Measurements from ENCODE around the gene FBXL3.

FBXL3 gene

GRCh38 chr13:77033717-77034302 lies 6.9 kb upstream of the FBXL3 start:
- Histone ChIP-seq H3K9ac (no peak overlapping the region), H3K27ac (no peak overlapping the region), H3K4me1 (peaks cover 0 to 13% (median 0%) of the 10 kb centered on the region in 10 experiments; a peak in 4 of 20 replicates), H3K36me3 (no peaks in the 10 kb centered on the region), H3K9me3 (replicated peaks in 1 of 11) (peaks cover 0 to 12% (median 4%) of the 10 kb centered on the region in 11 experiments; a peak in 4 of 22 replicates), H3K27me3 (no peaks in the 10 kb centered on the region), H3K4me2 (no peak overlapping the region), H4K20me1 (no peaks in the 10 kb centered on the region), H3K4me3 (no peak overlapping the region)
- TF ChIP-seq Cebpa-rat (IDR thresholded peaks at IDR 0.05), result no peak

DNA sequence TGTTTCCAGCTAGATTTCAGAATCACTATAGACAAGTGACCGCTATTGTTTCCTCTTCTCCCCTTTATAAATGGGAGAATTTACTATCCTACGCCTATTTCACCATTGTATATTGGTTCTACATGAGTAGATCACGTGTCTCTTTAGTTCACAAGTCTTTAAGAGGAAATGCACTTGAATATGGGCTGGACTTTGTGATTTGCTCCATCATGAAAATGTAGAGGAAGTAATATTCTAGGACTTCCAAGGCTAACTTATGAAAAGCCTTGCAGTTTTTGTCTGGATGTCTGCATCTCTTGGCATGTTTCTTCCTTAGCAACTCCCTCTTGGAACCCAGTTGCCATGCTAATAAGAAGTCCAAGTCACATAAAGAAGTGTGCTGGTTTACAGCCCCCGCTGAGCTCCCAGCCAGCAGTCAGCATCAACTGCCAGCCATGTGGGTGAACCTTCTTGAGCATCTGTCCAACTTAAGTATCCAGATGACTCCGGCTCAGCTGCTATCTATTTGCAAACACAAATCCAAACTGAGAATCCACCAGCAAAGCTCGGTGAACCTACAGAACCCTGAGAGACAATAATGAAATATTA lies 4.8 kb upstream of the FBXL3 start:
- no peak for TF ChIP-seq Cebpa-rat (IDR thresholded peaks at IDR 0.05)
- H3K4me2 ChIP-seq, result peak overlapping the region in 2 of 11 experiments; percentile 21 to 53; a peak in 3 of 22 replicates
- no peaks in the 10 kb centered on the region for H4K20me1 ChIP-seq
- no peaks in the 10 kb centered on the region for H3K36me3 ChIP-seq
- no peak overlapping the region for H3K4me3 ChIP-seq
- no peak overlapping the region for H3K9ac ChIP-seq
- no peaks in the 10 kb centered on the region for H3K27me3 ChIP-seq
- peaks cover 0 to 8% (median 4%) of the 10 kb centered on the region in 11 experiments; a peak in 3 of 22 replicates for H3K9me3 ChIP-seq (replicated peaks in 1 of 11)
- H3K4me1 ChIP-seq, result peaks cover 4 to 26% (median 8%) of the 10 kb centered on the region in 10 experiments; a peak in 16 of 20 replicates
- H3K27ac ChIP-seq, result no peak overlapping the region

DNA sequence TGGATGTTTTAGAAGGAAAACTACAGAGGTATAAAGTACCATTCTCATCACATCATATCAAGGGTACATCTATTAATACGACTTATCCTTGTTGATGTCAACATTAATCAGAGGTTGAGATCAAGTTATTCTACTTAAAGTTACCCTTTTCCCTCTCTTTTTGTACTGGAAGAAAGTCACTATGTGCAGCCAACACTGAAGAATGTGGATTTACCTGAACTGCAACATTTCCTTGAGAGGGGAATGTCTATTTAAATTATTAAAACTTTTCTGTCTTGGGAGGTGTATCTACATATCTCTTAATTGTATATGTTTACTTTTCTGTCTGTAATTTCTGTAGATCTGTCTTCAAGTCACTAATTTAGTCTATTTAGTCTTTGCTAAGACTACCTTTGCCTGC lies 2.5 kb upstream of the FBXL3 start:
- no peaks in the 10 kb centered on the region for H3K27me3 ChIP-seq
- peaks cover 14 to 37% (median 21%) of the 10 kb centered on the region in 10 experiments for H3K4me1 ChIP-seq
- no peak overlapping the region for H3K4me3 ChIP-seq
- no peak overlapping the region for H3K9ac ChIP-seq
- no peaks in the 10 kb centered on the region for H3K36me3 ChIP-seq
- no peak overlapping the region for H3K4me2 ChIP-seq
- peaks cover 15 to 20% (median 19%) of the 10 kb centered on the region in 11 experiments for H4K20me1 ChIP-seq
- no peak overlapping the region for H3K27ac ChIP-seq
- H3K9me3 ChIP-seq (replicated peaks in 1 of 11), result peaks cover 0 to 8% (median 0%) of the 10 kb centered on the region in 11 experiments; a peak in 2 of 22 replicates
- TF ChIP-seq Cebpa-rat (IDR thresholded peaks at IDR 0.05), result no peak

DNA sequence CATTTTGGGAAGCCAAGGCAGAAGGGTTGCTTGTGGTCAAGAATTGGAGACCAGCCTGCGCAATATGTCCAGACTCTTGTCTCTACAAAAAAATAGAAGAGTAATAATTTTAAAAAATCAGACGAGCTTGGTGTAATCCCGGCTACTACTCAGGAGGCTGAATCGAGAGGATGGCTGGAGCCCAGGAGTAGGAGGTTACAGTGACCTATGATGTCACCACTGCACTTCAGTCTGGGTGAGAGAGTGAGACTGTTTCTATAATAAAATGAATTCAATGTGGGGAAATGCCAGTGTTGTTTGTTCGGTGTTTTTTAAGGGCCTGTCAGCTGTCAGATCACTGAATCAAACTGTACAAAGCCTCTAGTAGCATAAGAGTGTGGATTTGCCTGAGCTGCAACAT lies 1.2 kb upstream of the FBXL3 start:
- Histone ChIP-seq H3K4me3 (peak overlapping the region in 2 of 10 experiments; percentile 96 to 98; a peak in 4 of 20 replicates), H3K9me3 (replicated peaks in 1 of 11) (peaks cover 0 to 8% (median 0%) of the 10 kb centered on the region in 11 experiments; a peak in 2 of 22 replicates), H3K27ac (peak overlapping the region in 1 of 11 experiments; percentile 97; a peak in 1 of 22 replicates), H3K9ac (peak overlapping the region in 2 of 11 experiments; percentile 97 to 99; a peak in 3 of 22 replicates), H3K36me3 (peaks cover 0 to 10% (median 6%) of the 10 kb centered on the region in 11 experiments; a peak in 10 of 22 replicates), H3K4me1 (peaks cover 19 to 49% (median 31%) of the 10 kb centered on the region in 10 experiments), H3K27me3 (no peaks in the 10 kb centered on the region), H4K20me1 (peaks cover 22 to 33% (median 32%) of the 10 kb centered on the region in 11 experiments), H3K4me2 (peak overlapping the region; percentile 52 to 80 (median 68); a peak in 18 of 22 replicates)
- no peak for TF ChIP-seq Cebpa-rat (IDR thresholded peaks at IDR 0.05)

DNA sequence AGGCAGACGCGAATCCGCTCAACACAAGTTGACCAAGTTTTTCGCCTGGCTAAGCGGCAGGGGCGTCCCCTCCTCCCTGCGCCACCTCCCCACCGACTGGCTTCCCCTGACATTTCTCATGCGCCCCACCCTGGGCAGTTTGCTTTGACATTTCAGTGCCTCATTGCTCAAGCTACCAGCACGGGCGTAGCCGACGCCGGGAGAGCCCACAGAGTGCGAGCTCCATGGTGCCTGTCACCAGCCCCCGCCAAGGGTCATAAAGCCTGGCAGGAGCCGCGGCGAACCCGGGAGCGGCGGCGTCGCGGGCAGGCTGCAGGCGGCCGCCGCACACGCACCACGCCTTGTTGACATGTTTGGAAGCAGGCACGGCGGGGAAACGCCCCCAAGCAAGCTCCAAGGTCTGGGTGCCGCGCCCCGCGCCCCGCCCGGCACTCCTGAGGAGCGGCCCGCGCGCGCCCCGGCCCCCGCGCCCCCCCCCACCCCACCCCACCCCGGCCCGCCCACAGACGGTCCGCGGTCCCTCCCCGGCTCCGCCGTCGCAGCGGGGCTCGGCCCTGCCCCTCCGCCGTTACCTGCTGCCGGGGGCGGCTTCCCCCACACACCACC lies 601 bp downstream of the FBXL3 start:
- Histone ChIP-seq H3K27ac (peak overlapping the region; percentile 93 to 98 (median 97)), H4K20me1 (peaks cover 37 to 51% (median 50%) of the 10 kb centered on the region in 11 experiments), H3K9ac (peak overlapping the region; percentile 96 to 99 (median 97)), H3K4me1 (peaks cover 29 to 59% (median 45%) of the 10 kb centered on the region in 10 experiments), H3K36me3 (peaks cover 5 to 29% (median 14%) of the 10 kb centered on the region in 11 experiments; a peak in 18 of 22 replicates), H3K4me3 (peak overlapping the region; percentile 91 to 98 (median 94)), H3K9me3 (replicated peaks in 1 of 11) (peaks cover 0 to 8% (median 0%) of the 10 kb centered on the region in 11 experiments; a peak in 2 of 22 replicates), H3K4me2 (peak overlapping the region; percentile 79 to 100 (median 88)), H3K27me3 (no peaks in the 10 kb centered on the region)
- TF ChIP-seq Cebpa-rat (IDR thresholded peaks at IDR 0.05), result no peak

DNA sequence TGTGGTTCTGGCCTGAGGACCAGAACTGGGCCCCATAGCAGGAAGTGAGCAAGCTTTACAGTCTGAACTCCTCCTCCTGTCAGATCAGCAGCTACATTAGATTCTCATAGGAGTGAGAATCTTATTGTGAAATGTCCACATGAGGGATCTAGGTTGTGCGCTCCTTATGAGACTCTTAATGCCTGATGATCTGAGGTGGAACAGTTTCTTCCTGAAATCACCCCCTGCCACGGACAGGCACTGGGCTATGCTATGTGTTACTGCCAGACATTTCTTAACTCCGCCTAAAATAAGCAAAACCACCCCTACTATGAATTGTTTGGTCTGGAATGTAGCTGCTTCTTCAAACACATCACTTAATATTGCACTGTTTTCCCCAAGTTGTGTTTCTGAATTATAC lies 4.6 kb downstream of the FBXL3 start:
- no peak overlapping the region for H3K27ac ChIP-seq
- 0 out of 22 replicates have a peak overlapping the region, but pooled peaks of 1 of the 11 experiments have one; percentile 29 for H3K9ac ChIP-seq
- peak overlapping the region in 10 of 11 experiments; percentile 11 to 100 (median 32); a peak in 17 of 22 replicates for H3K4me2 ChIP-seq
- no peak overlapping the region for H3K4me3 ChIP-seq
- H3K4me1 ChIP-seq, result peaks cover 21 to 65% (median 39%) of the 10 kb centered on the region in 10 experiments
- peaks cover 37 to 65% (median 45%) of the 10 kb centered on the region in 11 experiments for H3K36me3 ChIP-seq
- TF ChIP-seq Cebpa-rat (IDR thresholded peaks at IDR 0.05), result no peak
- H3K9me3 ChIP-seq (replicated peaks in 1 of 11), result no peaks in the 10 kb centered on the region
- peaks cover 47 to 91% (median 77%) of the 10 kb centered on the region in 11 experiments for H4K20me1 ChIP-seq
- H3K27me3 ChIP-seq, result no peaks in the 10 kb centered on the region

GRCh38 chr13:77019756-77020155 lies 7.2 kb downstream of the FBXL3 start:
- H3K27ac ChIP-seq, result no peak overlapping the region

DNA sequence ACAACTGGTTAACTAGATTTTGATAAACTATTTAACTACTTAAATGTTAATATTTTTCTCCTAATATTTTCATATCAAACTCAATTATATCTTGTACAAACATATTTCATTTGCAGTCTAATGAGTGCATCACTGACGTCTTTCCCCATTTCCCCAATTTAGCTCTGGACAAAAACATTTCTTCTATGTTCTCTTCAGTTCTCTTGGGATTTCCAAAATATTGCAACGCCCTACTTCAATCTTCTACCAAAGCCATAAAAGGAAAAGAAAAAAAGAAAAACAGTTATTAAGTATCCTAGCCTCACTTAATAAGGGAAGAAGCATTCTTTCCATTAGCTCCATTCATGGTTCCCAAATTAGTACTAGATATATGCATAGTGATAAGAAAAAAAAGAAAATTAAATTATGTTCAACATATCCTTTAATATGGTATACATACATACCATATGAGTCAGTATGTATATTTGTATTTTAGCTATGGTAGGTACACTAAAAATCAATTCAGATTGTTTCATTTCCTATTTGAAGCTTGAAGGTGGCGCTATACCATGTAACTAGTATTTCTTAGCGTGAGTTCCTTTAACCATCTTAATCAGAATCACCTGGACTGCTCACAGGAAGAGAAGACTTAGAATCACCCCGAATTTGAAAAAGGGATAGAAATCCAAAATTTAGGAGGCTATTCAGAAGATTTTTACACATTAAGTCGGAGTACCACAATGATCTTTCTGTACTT lies 9.9 kb downstream of the FBXL3 start:
- Histone ChIP-seq H3K4me3 (no peak overlapping the region), H3K36me3 (peaks cover 79 to 97% (median 88%) of the 10 kb centered on the region in 11 experiments), H3K27me3 (no peaks in the 10 kb centered on the region), H4K20me1 (peaks cover 23 to 100% (median 62%) of the 10 kb centered on the region in 11 experiments; a peak in 21 of 22 replicates), H3K9me3 (replicated peaks in 1 of 11) (no peaks in the 10 kb centered on the region), H3K9ac (no peak overlapping the region), H3K4me1 (peaks cover 0 to 55% (median 1%) of the 10 kb centered on the region in 10 experiments; a peak in 14 of 20 replicates), H3K27ac (no peak overlapping the region), H3K4me2 (no peak overlapping the region)
- TF ChIP-seq Cebpa-rat (IDR thresholded peaks at IDR 0.05), result no peak

More at GRCh38 chr13:77019756-77020155, 7.2 kb downstream of the FBXL3 start:
- Histone ChIP-seq H3K9me3 (replicated peaks in 1 of 11) (no peaks in the 10 kb centered on the region), H4K20me1 (peaks cover 33 to 100% (median 68%) of the 10 kb centered on the region in 11 experiments; a peak in 21 of 22 replicates), H3K9ac (no peak overlapping the region), H3K4me3 (no peak overlapping the region), H3K4me2 (no peak overlapping the region; a peak in 1 of 22 replicates), H3K36me3 (peaks cover 61 to 91% (median 71%) of the 10 kb centered on the region in 11 experiments), H3K4me1 (peaks cover 11 to 73% (median 27%) of the 10 kb centered on the region in 10 experiments), H3K27me3 (no peaks in the 10 kb centered on the region)
- no peak for TF ChIP-seq Cebpa-rat (IDR thresholded peaks at IDR 0.05)

All from BLaER1 treated with 17β-estradiol and CSF1 and Interleukin-3, amounts not matched to agents 10 nM and 100 nM (cell line).